Measurements from ENCODE around the gene NDUFV3.
"Not testable (repeated sequence)": the region's sequence is repeated elsewhere in the genome, so short reads cannot be mapped to it uniquely, and the experiment has no call there.

Gene NDUFV3

DNA sequence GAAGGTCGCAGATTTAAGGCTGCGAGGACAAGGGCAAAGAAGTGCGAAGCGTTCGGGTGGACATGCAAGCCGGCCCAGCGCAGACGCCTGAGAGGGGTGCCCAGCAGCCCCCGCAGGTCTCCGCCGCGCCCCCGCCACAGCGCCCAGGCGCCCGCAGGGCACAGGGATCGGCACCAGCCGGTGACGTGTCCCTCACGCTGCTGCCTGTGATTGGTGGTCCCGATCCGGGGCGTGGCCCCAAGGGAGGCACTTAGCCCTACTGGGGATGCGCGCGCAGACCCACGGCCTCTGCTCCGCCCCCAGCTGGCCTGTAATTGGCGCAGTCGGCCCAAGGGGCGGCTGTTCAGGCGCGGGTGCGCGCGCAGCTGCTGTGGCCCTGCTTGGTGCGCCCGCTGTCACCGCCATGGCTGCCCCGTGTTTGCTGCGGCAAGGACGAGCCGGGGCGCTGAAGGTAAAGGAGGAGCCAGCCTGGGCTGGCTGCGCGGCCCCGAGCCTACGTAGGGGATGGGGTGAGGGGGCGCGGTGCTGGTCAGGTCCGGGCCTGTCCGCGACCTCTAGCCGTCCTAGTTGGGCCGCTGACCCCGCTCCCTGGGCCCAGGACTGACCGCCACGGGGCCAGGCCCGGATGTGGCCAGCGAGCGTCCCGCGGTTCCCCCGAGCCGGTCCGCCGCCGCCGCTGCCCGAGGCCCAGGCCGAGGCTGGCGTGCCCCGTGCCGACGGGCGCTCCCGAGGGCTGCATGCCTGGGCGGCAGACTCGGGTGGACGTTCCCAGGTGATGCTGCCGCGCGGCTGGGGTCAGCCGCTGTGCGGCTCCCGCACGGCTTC lies at the start of gene NDUFV3:
TSS of gene NDUFV3 (plus strand) at position 379 of the 825 bp plus-strand sequence. CDS start at position 404, 25 bp downstream.
- peak; percentile 61 for DNase-seq

DNA sequence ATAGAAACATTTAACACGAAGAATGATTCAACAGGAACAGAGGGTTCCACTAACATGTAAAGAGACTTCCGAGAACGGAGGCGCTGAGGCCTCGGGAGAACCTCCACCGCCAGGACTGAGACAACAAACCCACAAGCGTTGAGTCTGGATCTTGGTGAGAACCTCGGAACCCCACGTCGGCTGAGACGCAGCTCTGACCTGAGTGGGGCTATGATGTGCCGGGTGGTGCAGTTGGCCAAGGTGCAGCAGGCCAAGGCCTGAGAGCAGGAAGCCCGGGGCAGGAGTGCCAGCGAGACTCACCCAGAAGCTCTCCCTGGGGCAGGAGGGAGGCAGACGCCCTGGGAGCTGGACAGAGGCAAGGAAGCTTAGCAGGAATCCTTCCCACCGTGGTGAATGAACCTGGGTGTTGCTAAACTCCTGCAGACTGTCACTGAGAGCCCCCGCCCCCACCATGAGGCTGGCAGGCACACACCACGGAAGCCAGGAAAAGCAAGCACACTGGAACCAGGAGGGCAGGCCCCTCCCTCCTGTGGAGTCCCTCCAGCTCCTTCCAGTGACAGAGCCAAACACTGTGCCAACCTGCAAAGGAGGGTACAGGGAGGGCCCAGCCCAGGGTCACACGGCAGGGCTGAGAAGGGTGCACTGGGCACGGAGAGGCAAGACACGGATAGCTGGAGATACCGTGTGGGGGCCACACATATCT lies 48.5 kb upstream of the NDUFV3 start:
- peak; percentile 12 for DNase-seq

GRCh38 chr21:42845296-42845965 lies 47.7 kb upstream of the NDUFV3 start:
- peak; percentile 1 for DNase-seq

- DNase-seq: peak; percentile 0
These were observed 46.9 kb upstream of the NDUFV3 start for GRCh38 chr21:42846221-42846620.

GRCh38 chr21:42847051-42847707 lies 45.9 kb upstream of the NDUFV3 start:
- DNase-seq: no peak

GRCh38 chr21:42847726-42848125 lies 45.4 kb upstream of the NDUFV3 start:
- no peak for DNase-seq

GRCh38 chr21:42848144-42848931 lies 44.8 kb upstream of the NDUFV3 start:
- not testable (repeated sequence) for DNase-seq

DNA sequence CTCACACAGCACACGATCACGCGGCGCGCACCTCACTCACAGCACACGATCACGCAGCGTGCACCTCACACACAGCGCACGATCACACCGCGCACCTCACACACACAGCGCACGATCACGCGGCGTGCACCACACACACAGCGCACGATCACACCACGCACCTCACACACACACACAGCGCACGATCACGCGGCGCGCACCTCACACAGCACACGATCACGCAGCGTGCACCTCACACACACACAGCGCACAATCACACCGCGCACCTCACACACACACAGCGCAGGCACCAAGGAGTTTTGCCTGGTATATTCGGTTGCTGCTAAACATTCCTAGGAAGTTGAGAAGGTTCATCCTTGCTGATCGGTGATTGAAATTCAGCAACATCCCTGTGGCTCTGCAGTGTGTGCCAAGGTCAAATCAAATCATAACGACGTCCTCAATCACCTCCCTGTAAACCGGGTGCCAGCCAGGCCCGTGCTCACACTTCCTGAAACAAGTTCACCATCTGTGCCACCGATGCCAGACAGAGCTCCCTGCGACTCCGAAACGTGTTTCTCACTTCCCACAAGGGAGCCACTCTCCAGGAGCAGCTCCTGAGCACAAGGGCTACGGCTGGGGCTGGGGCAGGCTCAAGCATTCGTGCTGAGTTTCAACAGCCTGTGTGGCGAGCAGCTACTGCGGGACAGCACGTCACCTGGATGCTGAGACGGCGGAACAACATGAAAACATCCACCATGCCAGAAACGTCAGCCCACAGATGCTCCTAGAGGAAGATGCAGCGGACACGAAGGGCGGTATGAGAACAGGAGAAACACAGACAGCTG lies 44.0 kb upstream of the NDUFV3 start:
- no peak for DNase-seq

GRCh38 chr21:42849759-42850412 lies 43.2 kb upstream of the NDUFV3 start:
- no peak for DNase-seq

DNA sequence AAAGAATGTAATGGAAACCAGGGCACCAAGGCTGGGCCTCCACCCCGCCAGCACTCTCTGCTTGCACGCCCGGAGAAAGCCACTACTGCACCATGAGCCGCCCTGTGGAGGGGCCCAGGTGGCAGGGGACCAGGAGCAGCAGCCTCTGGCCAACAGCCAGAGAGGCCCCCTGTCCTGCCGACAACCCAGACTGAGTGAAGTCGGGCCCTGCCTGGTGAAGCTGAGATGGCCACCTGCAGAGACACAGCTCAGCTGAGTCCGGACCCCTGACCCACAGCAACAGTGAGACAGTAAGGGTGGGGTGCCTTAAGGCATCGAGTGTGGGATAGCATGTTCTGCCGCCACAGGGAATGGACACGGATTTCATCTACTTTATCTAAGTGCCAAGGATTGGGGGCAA lies 42.6 kb upstream of the NDUFV3 start:
- DNase-seq: no peak

DNA sequence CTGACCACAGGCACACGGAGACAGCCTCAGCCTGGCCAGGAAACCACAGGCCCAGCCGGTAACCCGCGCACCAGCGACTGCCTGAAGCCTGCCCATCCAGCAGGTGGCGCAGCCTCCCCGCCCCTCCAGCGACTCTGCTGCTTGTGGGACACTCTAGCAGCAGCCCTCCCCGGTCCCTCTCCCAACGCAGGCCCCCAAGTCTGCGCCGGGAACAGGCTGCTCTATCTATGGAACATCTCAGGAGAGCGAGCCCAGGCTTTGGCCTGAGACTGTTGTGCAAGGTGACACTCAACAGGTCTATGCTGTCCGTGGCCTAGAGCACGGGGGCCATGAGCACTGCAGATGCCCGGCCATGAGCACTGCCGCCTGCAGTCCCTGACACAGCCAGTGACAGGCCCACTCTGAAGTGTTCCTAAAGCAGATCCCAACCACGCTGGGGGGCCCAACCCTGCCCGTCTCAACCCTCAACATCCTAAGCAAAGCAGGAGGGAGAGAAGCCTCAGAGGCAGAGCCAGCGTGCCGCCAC lies 42.2 kb upstream of the NDUFV3 start:
- DNase-seq: peak; percentile 90

- DNase-seq: no peak
These were observed 41.1 kb upstream of the NDUFV3 start for GRCh38 chr21:42851812-42852665.

- no peak for DNase-seq
These were observed 40.1 kb upstream of the NDUFV3 start for GRCh38 chr21:42852925-42853570.

- DNase-seq: no peak
These were observed 39.5 kb upstream of the NDUFV3 start for GRCh38 chr21:42853621-42854020.

DNA sequence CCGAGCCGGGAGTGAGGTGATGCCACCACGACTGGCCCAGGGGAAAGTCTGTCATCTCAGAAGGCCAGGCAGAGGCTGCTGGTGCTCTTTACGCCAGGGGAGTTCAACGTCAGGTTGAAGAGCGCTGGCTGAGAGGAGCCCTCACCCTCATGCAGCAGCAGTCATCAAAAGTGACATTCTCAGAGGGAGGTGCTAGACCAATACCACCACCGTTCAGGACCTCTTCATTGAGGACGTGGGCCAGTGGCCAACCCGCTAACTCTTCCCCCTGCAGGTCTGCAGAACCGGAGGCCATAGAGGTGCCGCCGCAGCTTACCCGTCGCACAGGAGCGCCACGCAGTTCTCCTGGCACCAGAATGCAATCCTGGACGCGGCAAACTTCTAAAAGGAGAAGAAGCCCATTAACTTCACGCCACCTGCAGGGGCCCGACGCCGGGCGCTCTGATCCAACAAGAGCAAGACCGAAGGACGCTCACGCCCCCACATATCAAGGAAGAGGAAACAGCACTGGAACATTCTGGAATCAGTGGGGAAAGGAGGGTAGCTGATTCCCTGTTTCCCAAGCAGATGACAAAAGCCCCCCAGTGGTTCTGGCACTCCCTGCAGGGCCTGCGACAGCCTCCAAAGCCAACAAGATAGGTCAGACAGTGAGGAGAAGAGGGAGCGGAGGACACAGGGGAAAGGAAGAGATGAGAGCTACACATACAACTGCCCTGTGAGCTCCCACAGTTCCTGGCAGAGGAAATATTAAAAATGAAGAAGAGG lies 38.7 kb upstream of the NDUFV3 start:
- no peak for DNase-seq

GRCh38 chr21:42855171-42855936 lies 37.8 kb upstream of the NDUFV3 start:
- no peak for DNase-seq

- DNase-seq: no peak
These were observed 37.2 kb upstream of the NDUFV3 start for GRCh38 chr21:42855937-42856335.

Data from 8988T (cell line).